COR-L47 (cell line): Measurements from ENCODE around the gene ASTN2.

ENCODE experiments used
- DNase-seq: peaks from one replicate; lab custom pipeline; 2025; lab: John Stamatoyannopoulos, UW

Gene ASTN2

GRCh38 chr9:117121316-117121715 is 293.5 kb downstream of the ASTN2 start:
- DNase-seq, result no peak

DNA sequence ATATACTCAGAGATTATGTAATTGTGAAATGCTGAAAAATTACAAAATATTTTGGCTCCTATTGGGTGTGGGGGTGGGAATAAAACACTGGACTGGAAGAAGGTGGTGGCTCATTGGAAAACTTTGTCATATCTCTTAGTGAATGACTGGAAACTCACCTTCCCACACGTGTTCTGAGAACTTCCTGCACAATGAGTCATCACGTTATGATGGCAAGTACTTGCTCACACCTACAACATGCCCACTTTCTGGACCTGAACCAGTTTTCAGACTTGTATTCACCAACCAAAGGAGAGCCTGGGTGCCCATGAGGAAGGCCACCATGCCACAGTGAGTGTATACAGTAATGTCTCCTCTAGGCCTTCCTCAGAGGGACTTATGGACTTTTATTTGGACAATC is 294.8 kb downstream of the ASTN2 start:
- no peak for DNase-seq

- DNase-seq, result no peak
Observed at GRCh38 chr9:117116084-117116483, 298.8 kb downstream of the ASTN2 start.

- no peak for DNase-seq
Observed at GRCh38 chr9:117114768-117115167, 300.1 kb downstream of the ASTN2 start.

DNA sequence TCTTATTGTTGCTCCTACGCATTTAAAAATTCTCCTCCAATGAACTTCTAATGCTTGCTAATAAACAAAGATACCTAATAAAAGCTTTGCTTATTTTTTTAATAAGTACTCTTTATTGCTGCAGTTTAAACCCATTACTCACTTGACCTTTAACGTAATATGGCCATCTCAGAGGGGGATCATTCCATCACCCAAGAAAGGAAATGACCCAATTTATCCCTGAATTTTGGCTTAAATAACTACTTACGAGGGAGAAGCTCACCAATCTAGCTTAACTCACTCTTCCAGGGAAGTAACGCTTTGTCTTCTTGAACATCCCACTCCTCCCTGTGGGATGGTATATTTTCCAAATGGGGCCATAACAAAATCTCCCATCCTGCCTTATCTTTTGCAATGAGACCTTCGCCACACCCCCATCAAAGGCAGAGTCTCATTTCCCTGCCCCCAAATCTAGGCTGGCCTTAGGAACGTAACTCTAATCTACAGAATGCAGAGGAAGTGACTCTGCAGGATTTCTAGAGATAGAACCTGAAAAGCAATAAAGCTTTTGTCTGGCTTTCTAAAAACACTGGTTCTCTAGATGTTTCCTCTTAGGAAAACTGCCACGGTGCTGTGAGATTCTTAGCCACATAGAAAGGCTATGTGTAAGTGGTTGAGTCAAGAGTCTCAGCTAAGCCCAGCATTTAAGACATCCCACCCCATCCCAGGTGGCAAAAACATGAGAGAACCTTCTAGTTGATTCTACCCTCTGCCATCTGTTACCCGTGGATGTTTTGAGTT is 310.0 kb downstream of the ASTN2 start:
- no peak for DNase-seq

DNA sequence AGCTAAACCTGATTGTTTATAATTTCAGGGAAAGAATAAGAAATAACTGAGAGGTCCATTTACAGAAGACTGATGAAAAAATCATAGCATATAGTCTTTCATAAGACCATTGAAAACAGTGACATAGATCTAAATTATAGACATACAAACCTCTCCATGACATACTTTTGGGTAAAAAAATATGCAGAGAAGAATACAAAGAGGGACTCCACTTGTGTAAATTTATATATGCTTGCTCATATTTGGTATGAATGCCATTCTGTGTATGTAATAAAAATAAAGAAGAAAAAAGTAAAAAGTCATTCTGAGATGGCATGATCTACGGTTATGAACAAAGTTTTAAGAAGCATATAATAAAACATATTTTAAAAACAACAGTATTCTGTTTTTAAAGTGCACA is 310.7 kb downstream of the ASTN2 start:
- no peak for DNase-seq

- DNase-seq, result no peak
Observed at GRCh38 chr9:117103438-117104110, 311.3 kb downstream of the ASTN2 start.

DNA sequence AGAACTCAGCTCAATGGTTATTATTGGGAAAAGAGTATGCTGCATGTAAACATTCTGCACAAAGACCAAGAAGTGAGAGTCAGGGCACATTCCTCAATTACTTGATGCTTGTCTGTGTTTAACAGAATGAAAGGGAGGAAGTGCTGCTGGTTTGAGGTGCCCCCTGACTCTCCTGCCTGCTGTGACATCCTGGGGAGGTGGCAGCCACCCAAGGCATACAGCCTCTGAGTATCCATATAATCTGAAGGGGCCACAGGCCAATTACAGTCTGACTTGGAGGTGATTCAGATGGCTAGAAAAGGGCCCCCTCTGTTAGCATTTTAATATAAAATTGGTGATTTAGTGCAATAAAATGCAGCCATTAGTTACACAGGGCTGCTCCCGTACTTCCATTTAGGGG is 313.8 kb downstream of the ASTN2 start:
- DNase-seq, result no peak

DNA sequence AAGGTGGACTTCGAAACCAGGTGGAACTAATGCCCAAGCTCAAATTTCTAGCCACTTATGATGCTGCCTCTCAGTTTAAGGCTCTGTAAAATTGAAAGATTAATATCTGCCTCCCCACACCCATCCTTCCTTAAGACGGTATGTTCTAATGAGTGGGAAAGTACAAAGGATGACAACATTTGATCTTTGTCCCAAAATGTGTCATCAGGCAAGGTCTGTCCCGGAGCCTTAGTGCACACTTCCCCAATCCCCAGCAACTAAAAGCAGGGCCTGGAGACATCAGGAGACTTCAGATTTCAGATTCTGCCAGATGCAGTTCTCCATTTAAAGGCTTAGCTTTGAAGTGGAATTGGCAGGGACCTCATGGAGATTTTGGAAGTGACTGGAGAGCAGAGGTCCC is 316.5 kb downstream of the ASTN2 start:
- DNase-seq, result no peak

- no peak for DNase-seq
Observed at GRCh38 chr9:117097761-117098160, 317.1 kb downstream of the ASTN2 start.

GRCh38 chr9:117096138-117096537 is 318.7 kb downstream of the ASTN2 start:
- DNase-seq, result no peak

- no peak for DNase-seq
Observed at GRCh38 chr9:117095081-117095480, 319.8 kb downstream of the ASTN2 start.

- DNase-seq, result no peak
Observed at GRCh38 chr9:117093891-117094844, 320.7 kb downstream of the ASTN2 start.

- DNase-seq, result no peak
Observed at GRCh38 chr9:117092582-117092981, 322.3 kb downstream of the ASTN2 start.

GRCh38 chr9:117091529-117091928 is 323.3 kb downstream of the ASTN2 start:
- DNase-seq, result no peak

DNA sequence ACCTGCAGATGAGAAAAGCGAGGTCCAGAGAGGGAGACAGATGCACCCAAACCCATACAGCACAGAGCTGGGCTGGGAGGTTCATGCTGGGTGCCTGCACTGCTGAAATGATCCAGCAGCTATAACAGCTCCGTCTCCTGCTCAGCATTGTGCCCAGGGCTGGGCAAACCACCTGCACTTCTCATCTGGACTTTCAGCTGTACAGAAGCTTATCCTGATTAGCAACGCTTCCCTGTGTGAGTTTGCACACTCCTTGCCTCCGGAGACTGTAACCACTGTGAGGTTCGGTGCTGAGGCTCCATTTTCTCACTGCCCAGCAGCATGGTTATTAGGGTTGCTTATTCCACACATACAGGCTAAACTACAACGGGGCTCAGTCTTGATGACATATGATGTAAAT is 326.1 kb downstream of the ASTN2 start:
- no peak for DNase-seq

DNA sequence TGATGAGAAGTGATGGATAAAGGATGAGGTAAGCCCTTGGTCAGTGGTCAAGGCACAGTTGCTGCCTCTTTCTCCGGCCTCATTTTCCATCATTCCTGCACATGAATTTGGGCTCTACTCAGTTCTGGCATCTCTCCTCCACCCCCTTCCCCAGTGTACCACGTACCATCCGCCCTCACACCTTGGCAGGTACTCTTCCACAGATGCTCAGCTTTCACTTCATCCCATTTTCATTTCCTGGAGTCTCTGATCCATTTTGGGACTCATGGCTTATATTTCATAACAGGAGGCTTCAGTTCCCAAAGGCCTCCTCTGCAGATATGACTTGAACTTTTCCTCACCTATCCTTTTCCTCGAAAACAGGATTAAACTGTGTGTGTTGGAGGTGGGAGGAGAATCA is 326.7 kb downstream of the ASTN2 start:
- DNase-seq, result no peak

DNA sequence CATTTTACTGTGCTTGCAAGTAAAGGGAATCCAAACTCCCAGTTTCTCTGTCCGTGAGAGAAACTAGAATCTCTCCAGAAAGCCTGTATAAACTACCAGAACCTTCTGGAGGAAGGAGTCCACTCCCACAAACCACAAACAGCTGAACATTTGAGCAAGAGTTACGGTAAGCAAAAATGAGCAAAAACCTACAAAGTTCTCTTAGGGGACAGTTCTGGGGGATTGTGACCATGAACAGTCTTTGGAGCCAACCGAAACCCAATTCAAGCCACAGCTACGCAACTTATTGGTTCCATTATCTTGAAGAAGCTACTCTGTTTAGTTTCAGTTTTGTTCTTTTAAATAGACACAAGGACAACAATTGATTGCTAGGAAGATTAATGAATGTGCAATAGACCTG is 330.6 kb downstream of the ASTN2 start:
- no peak for DNase-seq

GRCh38 chr9:117083559-117083958 is 331.3 kb downstream of the ASTN2 start:
- no peak for DNase-seq

DNA sequence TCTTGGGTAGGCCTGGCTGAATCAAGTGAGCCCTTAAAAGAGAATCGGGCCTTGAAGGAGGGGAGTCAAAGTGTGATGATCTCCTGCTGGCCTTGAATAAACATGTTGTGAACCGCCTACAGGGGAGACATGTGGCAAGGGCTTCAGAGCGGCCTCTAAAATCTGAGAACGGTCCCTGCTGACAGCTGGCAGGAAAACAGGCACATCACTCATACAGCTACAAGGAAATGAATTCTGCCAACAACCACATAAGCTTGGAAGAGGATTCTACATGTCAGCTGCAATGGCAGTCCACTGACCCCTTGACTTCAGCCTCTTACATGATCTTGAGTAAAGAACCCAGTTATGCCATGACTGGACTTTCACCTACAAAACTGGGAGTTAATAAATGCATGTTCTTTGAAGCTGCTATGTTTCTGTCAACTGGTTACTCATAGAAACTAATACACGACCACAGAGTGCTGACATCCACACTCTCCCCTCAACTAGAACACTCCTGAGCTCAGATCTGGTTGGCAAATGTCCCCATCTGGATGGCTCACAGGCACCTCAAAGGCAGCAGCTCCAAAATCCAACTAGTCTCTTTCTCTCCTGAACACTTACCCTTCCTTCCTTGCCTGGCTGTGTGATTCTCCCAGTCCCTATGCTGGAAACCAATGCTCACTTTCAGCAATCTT is 333.1 kb downstream of the ASTN2 start:
- DNase-seq, result no peak

DNA sequence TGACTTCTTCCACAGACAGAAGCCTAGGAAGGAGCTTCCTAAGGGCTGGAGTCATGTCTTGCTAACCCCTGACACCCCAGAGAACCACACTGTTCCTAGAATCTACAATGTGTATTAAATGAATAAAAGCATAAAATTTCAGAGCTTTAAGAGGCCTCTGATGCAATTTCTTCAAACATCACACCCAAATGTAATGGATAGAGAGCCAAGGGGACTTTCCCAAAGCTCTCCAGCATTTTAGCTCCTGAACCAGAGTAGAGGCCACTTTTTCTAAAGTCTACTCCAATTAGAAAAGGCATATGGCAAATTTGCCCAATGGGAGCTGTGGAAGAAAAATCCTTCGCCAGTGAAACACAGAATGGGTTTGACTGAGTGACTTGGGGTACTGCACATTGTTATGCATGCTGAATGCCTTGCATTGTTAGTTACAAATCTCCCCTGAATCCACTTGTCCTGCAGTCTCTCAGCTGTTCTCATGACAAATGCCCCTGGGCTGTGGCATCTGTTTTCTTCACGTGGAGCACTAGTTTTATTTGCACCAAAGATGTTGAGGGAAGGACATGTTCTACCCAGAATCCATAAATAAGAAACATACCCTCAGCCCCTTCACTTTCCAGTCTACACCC is 334.0 kb downstream of the ASTN2 start:
- DNase-seq, result no peak
